Measurements from ENCODE around the gene ADARB2.

- TF ChIP-seq CTCF (IDR thresholded peaks at IDR 0.05) (no peak), POLR2A (IDR thresholded peaks at IDR 0.05) (no peak)
Observed at GRCh38 chr10:1410032-1410431, 327.3 kb downstream of the ADARB2 start.
